OCI-LY7 (cell line): ENCODE results near the gene RAB3IL1. TPM values are rescaled to one million over a fixed set of nuclear protein-coding genes. Genes with fewer than 3 reads are reported as not detected.

Source experiments
- BruUV-seq: library from RNA; stranded (reverse); fragments of 400-500 nt; replicated peaks from 2 replicates; lab custom pipeline; 2021; lab: Mats Ljungman, UMichigan
- CTCF ChIA-PET: fragments of 300-600 bp; sonication (Branson Sonifier 250); formaldehyde crosslinking; loops from one replicate; lab custom pipeline; 2022; ENCODE audit warnings: antibody characterized with exemption; ENCODE audit not compliant: unreplicated experiment; lab: Charles Lee
- POLR2A ChIA-PET: fragments of 300-600 bp; sonication (Branson Sonifier 250); formaldehyde crosslinking; loops from one replicate; lab custom pipeline; 2022; ENCODE audit warnings: antibody characterized with exemption; lab: Charles Lee
- DNase-seq: peaks from one replicate; pipeline ENCODE4 v3.0.0-alpha.2; 2015; ENCODE audit warnings: low spot score
- H2AFZ ChIP-seq: fragments of 200-600 bp; sonication (generic), shearing (Covaris generic); 2 replicates; pipeline ENCODE4 v1.6.1; 2014; ENCODE audit warnings: mild to moderate bottlenecking, antibody characterized with exemption, low read length, moderate library complexity
- H3K27ac ChIP-seq: fragments of 200-600 bp; sonication (generic); 2 replicates; pipeline ENCODE4 v1.5.1; 2014; ENCODE audit warnings: mixed run types, low read depth, mild to moderate bottlenecking, moderate library complexity, low read length, inconsistent platforms; ENCODE audit not compliant: poor library complexity, severe bottlenecking
- H3K36me3 ChIP-seq: fragments of 200-600 bp; sonication (generic); 2 replicates; pipeline ENCODE4 v1.6.1; 2014; ENCODE audit warnings: mild to moderate bottlenecking, antibody characterized with exemption, low read length, moderate library complexity, mixed read lengths; ENCODE audit not compliant: insufficient read depth
- H3K4me1 ChIP-seq: fragments of 200-600 bp; sonication (generic); 2 replicates; pipeline ENCODE4 v1.5.1; 2014; ENCODE audit warnings: mild to moderate bottlenecking, low read length; ENCODE audit not compliant: insufficient read depth, poor library complexity, severe bottlenecking
- H3K4me2 ChIP-seq: fragments of 200-600 bp; sonication (generic); 2 replicates; pipeline ENCODE4 v1.6.1; 2014; ENCODE audit warnings: mild to moderate bottlenecking, low read length
- H3K4me3 ChIP-seq: fragments of 200-600 bp; sonication (generic); 2 replicates; pipeline ENCODE4 v1.5.1; 2014; ENCODE audit warnings: mild to moderate bottlenecking, low read depth, low read length; ENCODE audit not compliant: poor library complexity, severe bottlenecking
- H3K79me2 ChIP-seq: fragments of 200-600 bp; sonication (generic); 2 replicates; pipeline ENCODE4 v1.6.1; 2016; ENCODE audit warnings: low read depth, mild to moderate bottlenecking, low read length, moderate library complexity, mixed read lengths; ENCODE audit not compliant: insufficient read depth
- H3K9me2 ChIP-seq: fragments of 200-600 bp; sonication (generic); 2 replicates; pipeline ENCODE4 v1.6.1; 2016; ENCODE audit warnings: mild to moderate bottlenecking, low read length, mixed read lengths; ENCODE audit not compliant: insufficient read depth
- H3K9me3 ChIP-seq: fragments of 200-600 bp; sonication (generic); 2 replicates; pipeline ENCODE4 v1.6.1; 2014; ENCODE audit warnings: mild to moderate bottlenecking, mixed run types, low read length, mixed read lengths
- H4K20me1 ChIP-seq: fragments of 200-600 bp; sonication (generic); 2 replicates; pipeline ENCODE4 v1.6.1; 2014; ENCODE audit warnings: mild to moderate bottlenecking, antibody characterized with exemption, low read length, moderate library complexity, mixed read lengths; ENCODE audit not compliant: insufficient read depth
- EZH2phosphoT487 ChIP-seq: fragments of 200-600 bp; sonication (generic); IDR thresholded peaks from 2 replicates; pipeline ENCODE4 v1.6.1; 2018; ENCODE audit warnings: low read depth, borderline replicate concordance, mild to moderate bottlenecking, mixed run types, antibody characterized with exemption, low read length, moderate library complexity, mixed read lengths
- intact Hi-C: fragments of 100-400 bp; cut with micrococcal nuclease; formaldehyde crosslinking; loops from one replicate; pipeline ENCODE4 v1.10.0; 2022; ENCODE audit not compliant: unreplicated experiment
- total RNA-seq, 2 experiments: library from RNA; depleted of rRNA in 1 of 2; stranded (reverse); fragments of >200 nt in 1 of 2; shearing (Covaris generic) in 1 of 2; gene quantifications; 2 replicates each; pipeline ENCODE4 v1.2.3, GENCODE V29; 2014 to 2022
- TF ChIP-seq, protein P1 (sequence below): fragments of 200-600 bp; sonication (generic); conservative IDR thresholded peaks from 2 replicates; pipeline ENCODE4 v1.5.1; 2014; ENCODE audit warnings: mild to moderate bottlenecking, antibody characterized with exemption, low read length, moderate library complexity, mixed read lengths

The RAB3IL1 gene
- total RNA-seq, 2 experiments from 2014 or later = not detected

DNA sequence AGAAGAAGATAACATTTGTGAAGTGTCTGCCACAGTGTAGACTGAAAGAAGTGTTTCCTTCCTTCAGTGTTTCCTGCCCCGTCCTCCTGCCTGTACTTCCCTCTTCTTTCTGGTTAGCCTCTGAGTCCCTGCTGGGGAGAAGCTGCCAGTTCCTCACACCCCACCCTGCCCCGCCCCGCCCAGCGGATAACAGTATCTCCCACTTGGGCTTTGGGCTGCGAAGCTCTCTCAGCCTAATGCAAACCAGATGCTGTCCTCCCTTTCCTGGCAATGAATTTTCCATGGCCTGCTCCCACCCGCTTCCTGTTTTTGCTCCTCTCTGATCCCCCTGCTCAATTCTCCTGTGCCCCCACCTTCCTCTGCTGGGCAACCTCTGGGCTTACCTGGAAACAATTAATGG lies 5.2 kb upstream of the RAB3IL1 start:
- H3K9me2 ChIP-seq = no peaks in the 10 kb centered on the region
- H2AFZ ChIP-seq = no peak overlapping the region
- ChIA-PET POLR2A (no interaction called here), CTCF (no interaction called here)
- H3K9me3 ChIP-seq = no peaks in the 10 kb centered on the region
- no TSS peak for BruUV-seq
- DNase-seq = no peak
- no peaks in the 10 kb centered on the region for H3K79me2 ChIP-seq
- intact Hi-C loops = no loop called here
- H3K4me3 ChIP-seq = no peak overlapping the region
- H3K4me1 ChIP-seq = peaks cover 12% of the 10 kb centered on the region
- no peaks in the 10 kb centered on the region for H4K20me1 ChIP-seq
- no peak overlapping the region for H3K27ac ChIP-seq
- H3K4me2 ChIP-seq = no peak overlapping the region
- no peak for TF ChIP-seq EZH2phosphoT487
- TF ChIP-seq, protein P1, sequence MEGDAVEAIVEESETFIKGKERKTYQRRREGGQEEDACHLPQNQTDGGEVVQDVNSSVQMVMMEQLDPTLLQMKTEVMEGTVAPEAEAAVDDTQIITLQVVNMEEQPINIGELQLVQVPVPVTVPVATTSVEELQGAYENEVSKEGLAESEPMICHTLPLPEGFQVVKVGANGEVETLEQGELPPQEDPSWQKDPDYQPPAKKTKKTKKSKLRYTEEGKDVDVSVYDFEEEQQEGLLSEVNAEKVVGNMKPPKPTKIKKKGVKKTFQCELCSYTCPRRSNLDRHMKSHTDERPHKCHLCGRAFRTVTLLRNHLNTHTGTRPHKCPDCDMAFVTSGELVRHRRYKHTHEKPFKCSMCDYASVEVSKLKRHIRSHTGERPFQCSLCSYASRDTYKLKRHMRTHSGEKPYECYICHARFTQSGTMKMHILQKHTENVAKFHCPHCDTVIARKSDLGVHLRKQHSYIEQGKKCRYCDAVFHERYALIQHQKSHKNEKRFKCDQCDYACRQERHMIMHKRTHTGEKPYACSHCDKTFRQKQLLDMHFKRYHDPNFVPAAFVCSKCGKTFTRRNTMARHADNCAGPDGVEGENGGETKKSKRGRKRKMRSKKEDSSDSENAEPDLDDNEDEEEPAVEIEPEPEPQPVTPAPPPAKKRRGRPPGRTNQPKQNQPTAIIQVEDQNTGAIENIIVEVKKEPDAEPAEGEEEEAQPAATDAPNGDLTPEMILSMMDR = no peak
- no peaks in the 10 kb centered on the region for H3K36me3 ChIP-seq

DNA sequence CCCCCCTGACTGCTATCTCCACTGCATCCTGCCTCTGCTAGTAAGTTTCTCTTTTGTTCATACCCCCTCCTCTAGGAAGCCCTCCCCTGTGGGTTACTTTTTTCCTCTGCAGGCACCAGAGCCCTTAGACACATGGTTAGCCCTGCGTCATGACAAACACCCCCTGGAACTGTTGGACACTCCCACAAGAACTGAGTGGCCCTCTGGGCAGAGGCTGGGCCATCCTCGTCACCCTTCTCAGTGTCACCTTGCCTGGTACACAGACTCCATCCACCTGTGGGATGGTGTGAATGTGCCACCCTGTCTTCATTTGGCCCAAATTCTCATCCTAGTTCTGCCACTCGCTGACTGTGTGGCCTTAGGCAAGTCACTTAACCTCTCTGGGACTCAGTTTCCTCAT lies 4.1 kb upstream of the RAB3IL1 start:
- Histone ChIP-seq H3K9me2 (no peaks in the 10 kb centered on the region), H3K27ac (no peak overlapping the region), H4K20me1 (no peaks in the 10 kb centered on the region), H2AFZ (no peak overlapping the region), H3K4me1 (peaks cover 12% of the 10 kb centered on the region), H3K36me3 (no peaks in the 10 kb centered on the region), H3K9me3 (no peaks in the 10 kb centered on the region), H3K4me2 (no peak overlapping the region), H3K79me2 (no peaks in the 10 kb centered on the region), H3K4me3 (no peak overlapping the region)
- no peak for TF ChIP-seq EZH2phosphoT487
- TF ChIP-seq, protein P1 = no peak
- BruUV-seq = no TSS peak
- DNase-seq = no peak
- POLR2A ChIA-PET = no interaction called here
- intact Hi-C loops = no loop called here
- CTCF ChIA-PET = no interaction called here

DNA sequence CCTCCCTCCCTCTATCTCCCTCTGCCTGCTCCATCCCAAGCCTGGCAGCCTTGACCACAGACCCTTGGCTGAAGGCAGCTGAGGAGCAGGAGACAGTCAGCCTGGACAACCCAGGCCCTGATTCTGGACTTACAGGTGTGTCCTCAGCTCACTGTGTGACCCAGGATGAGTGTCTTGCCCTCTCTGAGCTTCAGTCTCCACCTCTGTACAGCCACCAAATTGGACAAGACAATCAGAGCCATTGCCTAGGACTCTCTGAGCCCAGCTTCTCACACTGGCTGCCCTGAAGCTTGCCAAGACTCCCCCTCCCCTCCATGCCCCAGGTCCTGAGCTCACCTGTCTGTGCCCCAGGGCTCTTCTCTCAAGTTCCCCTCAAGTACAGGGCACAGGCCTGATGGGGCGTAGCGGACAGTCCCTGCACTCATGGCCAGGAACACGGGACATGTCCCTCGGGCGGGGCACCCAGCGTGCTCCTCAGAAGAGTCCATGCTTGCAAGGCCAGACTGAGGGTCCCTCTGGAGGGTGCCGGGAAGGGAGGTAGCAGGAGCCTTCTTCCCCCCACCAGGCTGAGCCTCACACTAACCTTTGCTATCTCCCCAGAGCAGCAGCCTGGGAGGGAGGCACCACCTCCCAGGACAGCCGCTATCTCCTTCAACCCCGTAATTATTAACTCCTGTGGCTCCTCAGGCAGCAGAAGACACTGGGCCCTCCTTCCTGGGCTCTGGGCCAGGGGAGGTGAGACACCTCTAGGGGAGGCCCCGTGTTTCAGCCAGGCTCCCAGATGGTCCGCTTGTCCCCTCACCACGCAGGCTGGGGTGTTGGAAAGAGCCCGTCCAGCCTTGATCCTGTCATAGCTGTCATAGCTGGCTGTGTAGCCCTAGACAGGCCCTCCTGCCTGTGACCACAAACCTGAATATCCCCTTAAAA lies 2.6 kb upstream of the RAB3IL1 start:
- no peak overlapping the region for H3K27ac ChIP-seq
- POLR2A ChIA-PET = no interaction called here
- H3K4me1 ChIP-seq = peaks cover 12% of the 10 kb centered on the region
- intact Hi-C loops = no loop called here
- H4K20me1 ChIP-seq = no peaks in the 10 kb centered on the region
- H3K4me3 ChIP-seq = no peak overlapping the region
- no peaks in the 10 kb centered on the region for H3K9me3 ChIP-seq
- H3K79me2 ChIP-seq = no peaks in the 10 kb centered on the region
- CTCF ChIA-PET = no interaction called here
- BruUV-seq = no TSS peak
- H3K4me2 ChIP-seq = 0 out of 2 replicates have a peak overlapping the region, but pooled peaks have one; percentile 10
- no peaks in the 10 kb centered on the region for H3K9me2 ChIP-seq
- DNase-seq = no peak
- H2AFZ ChIP-seq = no peak overlapping the region
- no peak for TF ChIP-seq EZH2phosphoT487
- TF ChIP-seq, protein P1 = no peak
- H3K36me3 ChIP-seq = no peaks in the 10 kb centered on the region
